Stomach smooth muscle (tissue), 2 donors: ENCODE data around the gene SIGLEC10.

Experiments
- H3K27ac ChIP-seq: one replicate; pipeline ENCODE4 v1.7.0; 2013; ENCODE audit warnings: mild to moderate bottlenecking, low read length, inconsistent platforms
- H3K27me3 ChIP-seq, 2 donors: one replicate each; pipeline ENCODE4 v1.7.0; 2013; ENCODE audit warnings: low read length in 2 of 2; ENCODE audit not compliant: insufficient read depth in 2 of 2, control insufficient read depth in 1 of 2
- H3K36me3 ChIP-seq, 2 donors: one replicate each; pipeline ENCODE4 v1.7.0; 2013; ENCODE audit warnings: low read length in 2 of 2; ENCODE audit not compliant: control insufficient read depth in 2 of 2, insufficient read depth in 2 of 2
- H3K4me1 ChIP-seq: one replicate; pipeline ENCODE4 v1.7.0; 2013; ENCODE audit warnings: low read length; ENCODE audit not compliant: control insufficient read depth, insufficient read depth
- H3K4me3 ChIP-seq, 2 donors: one replicate each; pipeline ENCODE4 v1.7.0; 2013; ENCODE audit warnings: low read length in 2 of 2
- H3K9ac ChIP-seq, 2 donors: one replicate each; pipeline ENCODE4 v1.7.0; 2013; ENCODE audit warnings: low read length in 2 of 2, mild to moderate bottlenecking in 1 of 2
- H3K9me3 ChIP-seq, 2 donors: one replicate each; pipeline ENCODE4 v1.7.0; 2013; ENCODE audit warnings: low read length in 2 of 2; ENCODE audit not compliant: control insufficient read depth in 2 of 2
- donor health status: healthy.
- donor health status: Pancreatic carcinoma.

Gene SIGLEC10

DNA sequence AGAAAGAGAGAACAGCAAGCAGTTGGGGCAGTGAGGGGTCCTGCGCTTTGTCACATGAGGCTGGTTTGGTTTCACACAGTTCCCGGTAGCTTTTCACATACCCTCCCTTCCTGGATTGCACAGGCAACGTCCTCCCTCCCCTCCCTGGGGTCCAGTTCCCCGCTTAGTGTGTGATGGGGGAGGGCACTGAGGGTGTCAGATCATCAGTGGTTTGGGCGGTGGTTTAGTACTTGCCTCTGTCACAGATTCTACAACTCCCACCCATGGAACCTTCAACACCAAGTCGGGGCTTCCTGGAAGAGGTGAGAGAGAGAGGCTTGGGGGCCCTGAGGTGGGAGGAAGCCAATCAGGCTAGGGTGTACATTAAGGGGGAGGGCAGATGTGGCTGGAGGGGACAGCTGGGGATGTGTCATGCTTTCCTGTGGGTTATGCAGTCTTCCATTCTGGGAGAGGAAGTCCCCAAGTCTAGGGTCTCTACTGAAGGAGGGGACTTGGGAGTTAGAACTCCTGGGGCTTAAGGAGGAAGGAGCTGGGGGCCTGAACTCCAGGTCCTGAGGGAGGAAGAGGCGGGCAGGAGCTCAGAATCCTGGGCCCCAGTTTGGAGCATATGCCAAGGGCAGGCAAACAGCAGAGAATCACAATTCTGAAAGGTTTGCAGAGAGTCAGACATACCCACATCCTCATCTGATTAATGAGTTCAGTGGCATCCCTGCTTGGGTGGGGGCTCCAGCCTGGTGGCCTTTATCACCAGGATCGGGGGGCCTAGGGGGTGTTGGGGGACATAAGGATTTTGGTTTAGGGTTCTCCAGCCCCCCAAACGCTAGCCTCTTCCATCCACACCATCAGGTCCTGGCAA lies 44.6 kb downstream of the SIGLEC10 start, which contains the start of gene NKG7:
Gene NKG7, minus strand, starts transcription at position 6 of the 856 bp plus-strand sequence. CDS start 119 bp downstream, outside the sequence.
- Histone ChIP-seq H3K9ac (no peak within 1 kb of the TSS), H3K9me3 (no peaks in the 10 kb centered on the region), H3K4me1 (peaks cover 7% of the 10 kb centered on the region), H3K27me3 (peaks cover 0 to 2% of the 10 kb centered on the region in 2 donors), H3K4me3 (no peak within 1 kb of the TSS), H3K27ac (no peak within 1 kb of the TSS), H3K36me3 (no peaks in the 10 kb centered on the region)

DNA sequence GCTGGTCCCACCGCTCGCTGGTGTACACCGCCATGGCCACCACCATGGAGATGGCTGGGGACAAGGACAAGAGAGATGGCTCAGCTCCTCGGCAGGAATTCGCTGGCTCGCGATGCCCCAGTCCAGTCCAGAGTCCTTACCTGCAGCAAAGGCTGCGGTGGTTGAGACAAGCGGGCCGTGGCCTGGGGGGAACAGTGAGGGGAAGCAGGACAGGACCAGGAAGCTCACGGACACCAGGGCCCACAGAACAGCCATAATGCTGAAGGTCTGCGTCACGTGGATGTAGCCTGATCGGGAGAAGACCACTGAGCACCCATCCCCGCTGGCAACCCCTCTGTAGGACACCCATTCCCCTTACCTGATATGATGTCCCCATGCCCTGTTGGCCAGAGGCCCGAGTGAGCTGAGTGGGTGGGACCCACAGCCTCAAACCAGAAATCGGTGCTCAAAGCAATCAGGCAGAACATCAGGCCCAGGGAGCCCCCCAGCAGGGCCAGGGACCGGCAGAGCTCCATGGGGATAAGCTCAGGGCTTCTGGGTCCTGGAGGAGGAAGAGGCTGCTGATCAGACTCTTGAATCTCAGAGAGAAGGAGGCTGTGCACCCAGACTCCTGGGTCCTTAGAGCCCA lies 45.3 kb downstream of the SIGLEC10 start:
- Histone ChIP-seq H3K9me3 (no peaks in the 10 kb centered on the region), H3K4me1 (peaks cover 9% of the 10 kb centered on the region), H3K27me3 (peaks cover 0 to 2% of the 10 kb centered on the region in 2 donors), H3K4me3 (no peak overlapping the region), H3K9ac (no peak overlapping the region), H3K36me3 (no peaks in the 10 kb centered on the region), H3K27ac (no peak overlapping the region)

DNA sequence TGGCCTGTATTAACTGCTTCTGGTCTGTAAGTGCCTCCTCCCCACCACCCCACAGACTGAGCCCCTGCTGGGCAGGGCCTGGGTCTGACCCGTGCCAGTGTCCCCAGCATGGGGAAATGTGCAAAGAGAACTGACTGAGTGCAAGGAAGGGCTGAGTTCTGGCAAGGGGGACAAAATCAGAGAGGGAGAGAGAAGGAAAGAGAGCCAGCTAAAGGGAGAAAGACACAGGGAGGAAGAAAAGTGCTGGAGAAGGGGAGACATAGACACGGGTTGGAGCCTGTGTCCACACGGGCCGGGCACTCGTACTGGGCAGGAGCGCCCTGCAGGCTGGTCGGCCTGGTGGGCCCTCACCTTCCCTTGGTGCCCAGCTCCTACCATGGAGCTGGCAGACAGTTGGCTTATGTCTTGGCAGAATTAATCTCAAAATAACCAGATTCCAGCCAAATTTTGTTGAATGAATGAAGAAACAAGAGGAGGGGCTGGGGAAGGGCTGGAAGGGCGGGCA lies 46.2 kb downstream of the SIGLEC10 start:
- Histone ChIP-seq H3K27me3 (peaks cover 0 to 2% of the 10 kb centered on the region in 2 donors), H3K4me3 (no peak overlapping the region), H3K27ac (no peak overlapping the region), H3K9ac (no peak overlapping the region), H3K36me3 (no peaks in the 10 kb centered on the region), H3K4me1 (peaks cover 12% of the 10 kb centered on the region), H3K9me3 (no peaks in the 10 kb centered on the region)

DNA sequence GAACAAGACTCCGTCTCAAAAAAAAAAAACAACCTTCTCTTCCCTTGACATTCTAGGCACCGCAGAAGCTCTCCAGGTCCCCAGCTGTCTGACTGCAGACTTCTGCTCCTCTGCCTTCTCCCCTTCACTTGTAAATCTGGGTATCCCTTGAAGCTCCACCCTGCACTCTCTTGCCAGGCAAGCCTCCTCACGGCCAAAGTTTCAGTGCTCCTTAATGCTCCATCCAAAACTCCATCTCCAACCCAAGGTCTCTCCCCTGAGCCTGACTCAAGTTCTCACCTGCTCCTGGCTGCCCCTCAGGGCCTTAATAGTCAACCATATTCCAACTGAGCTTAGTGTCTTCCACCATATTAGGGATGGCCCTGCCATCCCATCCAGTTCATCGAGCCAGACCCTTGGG lies 47.2 kb downstream of the SIGLEC10 start:
- H3K4me1 ChIP-seq, result peaks cover 18% of the 10 kb centered on the region
- no peak overlapping the region for H3K9ac ChIP-seq
- H3K4me3 ChIP-seq, result no peak overlapping the region
- H3K9me3 ChIP-seq, result no peaks in the 10 kb centered on the region
- H3K27me3 ChIP-seq, result peaks cover 0 to 2% of the 10 kb centered on the region in 2 donors
- no peak overlapping the region for H3K27ac ChIP-seq
- no peaks in the 10 kb centered on the region for H3K36me3 ChIP-seq

DNA sequence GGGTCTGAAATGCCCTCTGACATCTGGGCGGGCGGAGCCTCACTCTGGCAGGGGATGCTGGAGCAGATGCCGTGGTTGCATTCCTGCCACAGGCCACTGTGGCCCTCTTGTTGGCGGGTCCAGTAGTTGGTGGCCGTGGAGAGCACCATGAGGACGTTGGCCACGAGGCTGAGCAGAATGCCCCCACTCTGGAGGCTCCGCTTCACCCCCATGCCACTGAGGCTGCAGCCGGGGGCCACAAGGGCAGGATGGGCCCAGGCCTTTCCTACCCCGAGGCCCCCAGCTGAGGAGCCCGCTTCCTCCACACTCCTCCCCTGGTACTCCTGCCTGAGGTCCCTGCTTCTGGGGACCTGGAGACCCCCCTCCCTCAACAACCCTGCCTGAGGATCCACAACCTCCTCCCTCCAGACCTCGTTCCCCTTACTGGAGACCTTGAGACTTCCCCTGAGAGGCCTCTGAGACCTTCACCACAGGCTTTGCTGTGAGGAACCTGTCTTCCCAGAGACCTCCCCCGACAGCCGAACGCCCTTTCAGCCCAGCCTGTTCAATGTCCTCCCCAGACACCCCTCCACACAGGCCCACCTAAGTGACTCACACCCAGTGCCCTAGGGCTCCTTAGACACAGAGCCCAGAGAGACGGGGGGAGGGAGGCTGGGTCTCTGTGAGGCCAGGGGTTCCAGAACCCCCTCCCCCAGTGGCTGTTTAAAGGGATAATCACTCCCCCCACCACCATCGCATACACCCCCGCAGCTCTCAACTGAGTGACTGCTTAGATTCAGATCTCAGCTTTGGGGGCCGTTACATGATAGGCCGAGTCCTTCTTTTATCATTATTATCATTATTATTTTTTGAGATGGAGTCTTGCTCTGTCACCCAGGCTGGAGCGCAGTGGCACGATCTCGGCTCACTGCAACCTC lies 48.8 kb downstream of the SIGLEC10 start, which contains the start of gene CLDND2:
Gene CLDND2, minus strand, starts transcription at position 638 of the 917 bp plus-strand sequence. Its CDS starts 426 bp downstream, at position 212.
- Histone ChIP-seq H3K4me1 (peaks cover 32% of the 10 kb centered on the region), H3K4me3 (peak within 1 kb of the TSS; percentile 79 to 91), H3K27ac (peak within 1 kb of the TSS; percentile 55), H3K27me3 (peaks cover 0 to 2% of the 10 kb centered on the region in 2 donors), H3K36me3 (no peaks in the 10 kb centered on the region), H3K9me3 (no peaks in the 10 kb centered on the region), H3K9ac (peak within 1 kb of the TSS; percentile 72 to 74)

DNA sequence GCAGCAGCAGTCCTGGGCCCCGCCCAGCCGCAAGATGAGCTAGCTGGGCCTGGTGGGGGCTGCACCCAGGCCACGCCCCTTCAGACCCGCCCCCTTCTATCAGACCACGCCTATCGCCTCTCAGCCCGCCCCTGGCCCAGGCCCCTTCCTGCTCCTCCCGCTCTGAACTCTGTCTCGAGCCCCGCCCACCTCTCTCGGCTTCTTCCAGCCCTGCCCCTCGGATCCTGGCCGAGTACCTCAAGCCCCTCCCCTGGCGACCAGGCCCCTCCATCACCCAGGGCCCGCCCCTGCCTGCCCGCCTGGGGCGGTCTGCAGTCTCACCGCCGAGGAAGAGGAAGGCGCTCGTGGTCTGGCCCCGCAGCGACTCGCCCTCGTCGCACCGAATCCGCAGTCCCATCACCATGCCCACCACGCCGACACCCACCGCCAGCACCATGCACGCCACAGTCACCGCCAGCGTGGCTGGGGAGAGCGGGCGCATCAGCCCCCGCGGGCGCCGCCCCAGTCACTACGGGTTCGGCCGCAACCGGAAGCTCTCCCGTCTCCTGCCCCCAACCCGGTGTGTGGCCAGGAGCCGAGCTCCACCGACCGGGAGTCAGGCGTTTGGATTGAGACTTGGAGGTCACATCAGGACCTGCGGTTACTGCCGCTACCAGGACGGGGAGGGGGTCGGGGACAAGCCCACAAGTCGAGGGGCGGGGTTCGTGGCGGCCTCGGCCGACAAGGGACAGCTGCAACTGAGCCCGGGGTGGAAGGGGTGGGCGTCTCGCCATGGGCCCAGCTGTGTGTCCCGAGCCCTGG lies 49.7 kb downstream of the SIGLEC10 start:
- Histone ChIP-seq H3K4me1 (peaks cover 38% of the 10 kb centered on the region), H3K9ac (peak overlapping the region; percentile 72 to 96), H3K27ac (peak overlapping the region; percentile 99)

DNA sequence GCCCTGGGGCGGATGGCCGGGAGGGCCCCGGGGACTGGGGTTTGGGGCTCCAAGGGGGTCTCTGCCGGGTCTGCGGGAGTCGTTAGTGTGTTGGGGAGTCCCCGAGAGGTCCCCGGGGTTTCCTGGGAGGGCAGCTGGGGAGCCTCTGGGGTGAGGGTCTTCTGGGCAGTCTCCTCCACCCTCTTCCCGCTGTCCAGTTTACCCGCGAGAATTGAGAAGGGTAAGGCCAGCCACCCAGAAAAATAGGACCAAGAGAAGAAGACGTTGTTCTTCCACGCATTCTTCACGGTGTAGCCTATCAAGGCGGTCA lies 50.2 kb downstream of the SIGLEC10 start:
- H3K4me1 ChIP-seq, result peaks cover 44% of the 10 kb centered on the region
- peak overlapping the region; percentile 85 to 91 for H3K4me3 ChIP-seq
- peak overlapping the region; percentile 99 for H3K27ac ChIP-seq
- H3K9ac ChIP-seq, result peak overlapping the region; percentile 96
- no peaks in the 10 kb centered on the region for H3K27me3 ChIP-seq
- no peaks in the 10 kb centered on the region for H3K36me3 ChIP-seq
- no peaks in the 10 kb centered on the region for H3K9me3 ChIP-seq

More for the DNA sequence above, 49.7 kb downstream of the SIGLEC10 start:
- H3K4me3 ChIP-seq, result peak overlapping the region; percentile 85 to 91
- H3K36me3 ChIP-seq, result no peaks in the 10 kb centered on the region
- H3K9me3 ChIP-seq, result no peaks in the 10 kb centered on the region
- H3K27me3 ChIP-seq, result peaks cover 0 to under 1% of the 10 kb centered on the region in 2 donors

DNA sequence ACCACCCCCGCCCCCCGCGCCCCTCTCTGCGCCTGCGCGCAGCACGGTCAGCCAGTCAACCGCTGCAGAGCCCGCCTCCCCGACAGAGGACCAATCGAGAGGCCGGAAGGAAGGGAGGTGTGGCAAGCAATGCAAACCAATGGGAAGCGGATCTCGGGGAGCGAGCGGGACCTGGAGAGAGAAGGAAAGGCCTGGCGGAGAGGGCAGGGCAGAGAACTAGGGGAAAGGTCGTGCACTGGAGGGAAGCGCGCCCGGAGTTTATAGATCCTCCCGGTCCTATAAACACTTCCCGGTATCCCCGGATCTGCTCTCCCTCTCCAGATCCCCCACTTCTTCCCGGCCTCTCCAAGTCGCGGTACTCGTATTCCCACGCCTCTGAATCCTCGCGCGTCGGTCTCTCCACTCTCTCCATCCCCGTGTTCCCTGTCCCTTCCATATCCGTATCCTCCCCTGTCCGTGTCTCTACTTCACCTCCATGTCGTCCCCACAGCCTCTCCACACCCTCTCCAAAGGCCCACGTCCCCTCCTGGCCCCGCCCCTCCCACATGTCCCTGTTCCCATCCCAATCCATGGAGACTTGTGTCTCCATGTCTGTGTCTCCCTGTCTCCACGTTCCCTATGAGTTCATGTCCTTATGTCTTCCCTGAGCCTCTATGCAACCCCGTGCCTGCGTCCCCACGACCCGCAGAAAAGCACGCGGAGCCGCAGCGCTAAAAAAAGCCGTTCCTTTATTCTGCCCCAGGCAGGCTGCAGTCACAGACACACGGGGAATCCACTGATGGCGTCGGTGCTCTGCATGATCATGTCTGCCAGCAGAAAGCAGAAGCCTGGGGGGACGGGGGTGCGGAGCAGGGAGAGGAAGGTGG lies 50.8 kb downstream of the SIGLEC10 start:
- no peaks in the 10 kb centered on the region for H3K36me3 ChIP-seq
- H3K27ac ChIP-seq, result peak overlapping the region; percentile 99
- H3K4me1 ChIP-seq, result peaks cover 48% of the 10 kb centered on the region

DNA sequence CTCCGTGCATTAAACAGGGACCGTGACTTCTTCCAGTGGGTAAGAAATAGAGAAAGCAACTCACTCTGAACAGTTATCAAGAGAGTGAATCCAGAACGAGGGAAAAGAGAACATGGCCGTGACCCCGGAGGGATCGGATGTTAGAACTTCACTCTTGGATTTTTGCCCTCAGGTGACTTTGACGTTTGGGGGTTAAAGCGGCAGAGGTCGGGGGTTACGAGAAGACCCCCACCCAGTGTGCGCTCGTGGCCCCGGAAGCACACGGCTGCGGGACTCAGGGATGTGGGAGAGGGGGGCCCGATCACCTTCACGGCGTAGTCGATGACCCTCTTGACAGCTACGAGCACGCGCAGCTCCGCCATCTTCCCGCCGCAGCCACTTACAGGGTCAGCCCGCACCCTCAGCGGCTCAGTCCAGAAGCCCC lies 51.5 kb downstream of the SIGLEC10 start, which contains the start of gene ETFB:
Gene ETFB, minus strand, starts transcription at position 424 of the 424 bp plus-strand sequence. Its CDS starts 62 bp downstream, at position 362.
- Histone ChIP-seq H3K4me1 (peaks cover 52% of the 10 kb centered on the region), H3K9ac (peak within 1 kb of the TSS; percentile 96), H3K27ac (peak within 1 kb of the TSS; percentile 99), H3K4me3 (peak within 1 kb of the TSS; percentile 85 to 91), H3K27me3 (no peaks in the 10 kb centered on the region), H3K36me3 (no peaks in the 10 kb centered on the region), H3K9me3 (no peaks in the 10 kb centered on the region)

More for the DNA sequence above, 50.8 kb downstream of the SIGLEC10 start:
- H3K9ac ChIP-seq, result peak overlapping the region; percentile 96
- no peaks in the 10 kb centered on the region for H3K9me3 ChIP-seq
- H3K27me3 ChIP-seq, result no peaks in the 10 kb centered on the region
- peak overlapping the region; percentile 85 to 91 for H3K4me3 ChIP-seq
